ENCODE results near the gene DNAJA4.

The DNAJA4 gene

GRCh38 chr15:78266229-78266628 is 1.9 kb downstream of the DNAJA4 start:
- peaks cover 17% of the 10 kb centered on the region for H3K4me1 ChIP-seq (ENCODE audit: control insufficient read depth, insufficient read depth, low read length)
- peak overlapping the region; percentile 68 for H3K27ac ChIP-seq (ENCODE audit: low read depth, low read length)
- H3K4me3 ChIP-seq (ENCODE audit: low read length): no peak overlapping the region
- H3K9ac ChIP-seq (ENCODE audit: low read length): no peak overlapping the region
- no peaks in the 10 kb centered on the region for H3K36me3 ChIP-seq (ENCODE audit: control insufficient read depth, insufficient read depth, low read length)
- H3K27me3 ChIP-seq (ENCODE audit: control insufficient read depth, insufficient read depth, low read length): no peaks in the 10 kb centered on the region

- Histone ChIP-seq H3K27ac (ENCODE audit: low read depth, low read length) (no peak overlapping the region), H3K27me3 (ENCODE audit: control insufficient read depth, insufficient read depth, low read length) (no peaks in the 10 kb centered on the region), H3K4me1 (ENCODE audit: control insufficient read depth, insufficient read depth, low read length) (peaks cover 17% of the 10 kb centered on the region), H3K36me3 (ENCODE audit: control insufficient read depth, insufficient read depth, low read length) (no peaks in the 10 kb centered on the region), H3K4me3 (ENCODE audit: low read length) (no peak overlapping the region), H3K9ac (ENCODE audit: low read length) (no peak overlapping the region)
These were observed 2.4 kb downstream of the DNAJA4 start for GRCh38 chr15:78266806-78267205.

- Histone ChIP-seq H3K36me3 (ENCODE audit: control insufficient read depth, insufficient read depth, low read length) (peaks cover 11% of the 10 kb centered on the region), H3K9ac (ENCODE audit: low read length) (no peak overlapping the region), H3K4me3 (ENCODE audit: low read length) (no peak overlapping the region), H3K27me3 (ENCODE audit: control insufficient read depth, insufficient read depth, low read length) (no peaks in the 10 kb centered on the region), H3K27ac (ENCODE audit: low read depth, low read length) (no peak overlapping the region), H3K4me1 (ENCODE audit: control insufficient read depth, insufficient read depth, low read length) (no peaks in the 10 kb centered on the region)
These were observed 8.0 kb downstream of the DNAJA4 start for GRCh38 chr15:78272316-78272715.

- Histone ChIP-seq H3K27ac (ENCODE audit: low read depth, low read length) (no peak overlapping the region), H3K36me3 (ENCODE audit: control insufficient read depth, insufficient read depth, low read length) (peaks cover 11% of the 10 kb centered on the region)
These were observed 8.4 kb downstream of the DNAJA4 start for GRCh38 chr15:78272776-78273175.

GRCh38 chr15:78274994-78275393 is 10.6 kb downstream of the DNAJA4 start:
- no peak overlapping the region for H3K27ac ChIP-seq (ENCODE audit: low read depth, low read length)
- H3K27me3 ChIP-seq (ENCODE audit: control insufficient read depth, insufficient read depth, low read length): no peaks in the 10 kb centered on the region
- H3K36me3 ChIP-seq (ENCODE audit: control insufficient read depth, insufficient read depth, low read length): peaks cover 22% of the 10 kb centered on the region

More at GRCh38 chr15:78272776-78273175, 8.4 kb downstream of the DNAJA4 start:
- Histone ChIP-seq H3K27me3 (ENCODE audit: control insufficient read depth, insufficient read depth, low read length) (no peaks in the 10 kb centered on the region), H3K4me3 (ENCODE audit: low read length) (no peak overlapping the region), H3K9ac (ENCODE audit: low read length) (no peak overlapping the region), H3K4me1 (ENCODE audit: control insufficient read depth, insufficient read depth, low read length) (no peaks in the 10 kb centered on the region)

GRCh38 chr15:78276064-78276943 is 11.9 kb downstream of the DNAJA4 start:
- H3K4me3 ChIP-seq (ENCODE audit: low read length): no peak overlapping the region
- H3K36me3 ChIP-seq (ENCODE audit: control insufficient read depth, insufficient read depth, low read length): peaks cover 26% of the 10 kb centered on the region
- H3K4me1 ChIP-seq (ENCODE audit: control insufficient read depth, insufficient read depth, low read length): no peaks in the 10 kb centered on the region
- no peaks in the 10 kb centered on the region for H3K27me3 ChIP-seq (ENCODE audit: control insufficient read depth, insufficient read depth, low read length)
- no peak overlapping the region for H3K9ac ChIP-seq (ENCODE audit: low read length)
- H3K27ac ChIP-seq (ENCODE audit: low read depth, low read length): no peak overlapping the region

More at GRCh38 chr15:78274994-78275393, 10.6 kb downstream of the DNAJA4 start:
- Histone ChIP-seq H3K9ac (ENCODE audit: low read length) (no peak overlapping the region), H3K4me3 (ENCODE audit: low read length) (no peak overlapping the region), H3K4me1 (ENCODE audit: control insufficient read depth, insufficient read depth, low read length) (no peaks in the 10 kb centered on the region)

GRCh38 chr15:78280319-78281072 is 16.1 kb downstream of the DNAJA4 start:
- H3K9ac ChIP-seq (ENCODE audit: low read length): no peak overlapping the region
- no peak overlapping the region for H3K4me3 ChIP-seq (ENCODE audit: low read length)
- no peaks in the 10 kb centered on the region for H3K27me3 ChIP-seq (ENCODE audit: control insufficient read depth, insufficient read depth, low read length)
- peaks cover 34% of the 10 kb centered on the region for H3K36me3 ChIP-seq (ENCODE audit: control insufficient read depth, insufficient read depth, low read length)
- no peak overlapping the region for H3K27ac ChIP-seq (ENCODE audit: low read depth, low read length)
- H3K4me1 ChIP-seq (ENCODE audit: control insufficient read depth, insufficient read depth, low read length): no peaks in the 10 kb centered on the region

- Histone ChIP-seq H3K36me3 (ENCODE audit: control insufficient read depth, insufficient read depth, low read length) (peaks cover 30% of the 10 kb centered on the region), H3K27ac (ENCODE audit: low read depth, low read length) (no peak overlapping the region), H3K27me3 (ENCODE audit: control insufficient read depth, insufficient read depth, low read length) (no peaks in the 10 kb centered on the region), H3K4me3 (ENCODE audit: low read length) (no peak overlapping the region), H3K9ac (ENCODE audit: low read length) (no peak overlapping the region), H3K4me1 (ENCODE audit: control insufficient read depth, insufficient read depth, low read length) (no peaks in the 10 kb centered on the region)
These were observed 18.0 kb downstream of the DNAJA4 start for GRCh38 chr15:78282324-78282723.

- no peak overlapping the region for H3K4me3 ChIP-seq (ENCODE audit: low read length)
- no peaks in the 10 kb centered on the region for H3K27me3 ChIP-seq (ENCODE audit: control insufficient read depth, insufficient read depth, low read length)
- H3K9ac ChIP-seq (ENCODE audit: low read length): no peak overlapping the region
- no peak overlapping the region for H3K27ac ChIP-seq (ENCODE audit: low read depth, low read length)
- peaks cover 26% of the 10 kb centered on the region for H3K36me3 ChIP-seq (ENCODE audit: control insufficient read depth, insufficient read depth, low read length)
- H3K4me1 ChIP-seq (ENCODE audit: control insufficient read depth, insufficient read depth, low read length): no peaks in the 10 kb centered on the region
These were observed 20.4 kb downstream of the DNAJA4 start for GRCh38 chr15:78284758-78285157.

- H3K9ac ChIP-seq (ENCODE audit: low read length): no peak overlapping the region
- no peak overlapping the region for H3K4me3 ChIP-seq (ENCODE audit: low read length)
- peaks cover 19% of the 10 kb centered on the region for H3K36me3 ChIP-seq (ENCODE audit: control insufficient read depth, insufficient read depth, low read length)
- no peak overlapping the region for H3K27ac ChIP-seq (ENCODE audit: low read depth, low read length)
- H3K27me3 ChIP-seq (ENCODE audit: control insufficient read depth, insufficient read depth, low read length): no peaks in the 10 kb centered on the region
- no peaks in the 10 kb centered on the region for H3K4me1 ChIP-seq (ENCODE audit: control insufficient read depth, insufficient read depth, low read length)
These were observed 25.9 kb downstream of the DNAJA4 start for GRCh38 chr15:78290222-78290621.

GRCh38 chr15:78291052-78291451 is 26.7 kb downstream of the DNAJA4 start:
- Histone ChIP-seq H3K36me3 (ENCODE audit: control insufficient read depth, insufficient read depth, low read length) (peaks cover 15% of the 10 kb centered on the region), H3K27me3 (ENCODE audit: control insufficient read depth, insufficient read depth, low read length) (no peaks in the 10 kb centered on the region), H3K27ac (ENCODE audit: low read depth, low read length) (no peak overlapping the region), H3K9ac (ENCODE audit: low read length) (no peak overlapping the region), H3K4me1 (ENCODE audit: control insufficient read depth, insufficient read depth, low read length) (no peaks in the 10 kb centered on the region), H3K4me3 (ENCODE audit: low read length) (no peak overlapping the region)

GRCh38 chr15:78291698-78292097 is 27.3 kb downstream of the DNAJA4 start:
- H3K9ac ChIP-seq (ENCODE audit: low read length): no peak overlapping the region
- H3K27me3 ChIP-seq (ENCODE audit: control insufficient read depth, insufficient read depth, low read length): no peaks in the 10 kb centered on the region
- peaks cover 15% of the 10 kb centered on the region for H3K36me3 ChIP-seq (ENCODE audit: control insufficient read depth, insufficient read depth, low read length)
- H3K4me1 ChIP-seq (ENCODE audit: control insufficient read depth, insufficient read depth, low read length): no peaks in the 10 kb centered on the region
- H3K4me3 ChIP-seq (ENCODE audit: low read length): no peak overlapping the region
- H3K27ac ChIP-seq (ENCODE audit: low read depth, low read length): no peak overlapping the region

Data from rectal smooth muscle tissue (tissue), 1 donor.